Kidney (tissue), 14 donors: ENCODE measurements around the gene TRIM62. TPM values are rescaled to one million over a fixed set of nuclear protein-coding genes. Genes with fewer than 3 reads are reported as not detected.

Experiments
- DNase-seq, 5 donors: peaks; one replicate each; pipeline ENCODE4 v3.0.0-alpha.2; 2013 to 2020
- FAIRE-seq: peaks from 2 replicates; lab custom pipeline; 2012; peaks lifted over from hg19 to GRCh38; lab: Jason Lieb, UNC
- H3K27ac ChIP-seq, 2 donors: one replicate each; pipeline ENCODE4 v1.7.0; 2013; ENCODE audit warnings: low read depth in 2 of 2, low read length in 2 of 2, inconsistent platforms in 1 of 2
- H3K27me3 ChIP-seq: one replicate; pipeline ENCODE4 v1.7.1; 2013; ENCODE audit warnings: low read length, inconsistent platforms; ENCODE audit not compliant: control insufficient read depth, insufficient read depth
- H3K36me3 ChIP-seq, 3 donors: one replicate each; pipeline versions ENCODE4 v1.7.0 to v1.7.1; 2013; ENCODE audit warnings: low read length in 3 of 3, control low read depth in 1 of 3, inconsistent platforms in 1 of 3; ENCODE audit not compliant: insufficient read depth in 3 of 3, control insufficient read depth in 2 of 3
- H3K4me1 ChIP-seq, 3 donors: one replicate each; pipeline versions ENCODE4 v1.7.0 to v1.7.1; 2013; ENCODE audit warnings: low read length in 3 of 3, inconsistent platforms in 1 of 3, low read depth in 1 of 3; ENCODE audit not compliant: control insufficient read depth in 2 of 3, insufficient read depth in 2 of 3
- H3K4me3 ChIP-seq, 3 donors: one replicate each; pipeline versions ENCODE4 v1.7.0 to v1.8.1; 2013; ENCODE audit warnings: low read length in 3 of 3, control low read depth in 1 of 3, inconsistent platforms in 1 of 3
- H3K9ac ChIP-seq, 3 donors: one replicate each; pipeline versions ENCODE4 v1.7.0 to v1.7.1; 2013; ENCODE audit warnings: low read length in 3 of 3, control low read depth in 1 of 3, inconsistent platforms in 1 of 3
- H3K9me3 ChIP-seq, 3 donors: one replicate each; pipeline versions ENCODE4 v1.7.0 to v1.7.1; 2013; ENCODE audit warnings: low read length in 3 of 3, control low read depth in 1 of 3, inconsistent platforms in 1 of 3; ENCODE audit not compliant: control insufficient read depth in 2 of 3, insufficient read depth in 1 of 3
- CTCF ChIP-seq: IDR thresholded peaks from 3 replicates; pipeline ENCODE4 v1.5.1; 2012; ENCODE audit warnings: mild to moderate bottlenecking, moderate library complexity, borderline replicate concordance; ENCODE audit not compliant: insufficient read depth; ENCODE audit errors: extremely low read depth
- intact Hi-C: fragments of 100-400 bp; cut with DNase I; formaldehyde crosslinking; loops from one replicate; pipeline ENCODE4 v1.11.1; 2022
- polyA plus RNA-seq: library from polyadenylated mRNA; stranded (reverse); fragments of 350-450 nt; fragmentation: Illumina TruSeq; extraction: RNeasy Lipid Tissue Mini Kit (QIAGEN cat#74804); gene quantifications from one replicate; pipeline ENCODE4 v1.2.3, GENCODE V29; 2014; ENCODE audit warnings: low read depth, low replicate concordance; ENCODE audit not compliant: insufficient read depth
- total RNA-seq: library from RNA; stranded (reverse); fragmentation: NEBNext Ultra II Directional; extraction: Animal tissue kit (Norgen Biotek cat#: 25700); gene quantifications from one replicate; pipeline ENCODE4 v1.2.1, GENCODE V29; 2021
- donor health status: control.
- donor health status: control.
- donor health status: control.
- donor health status: control.
- donor health status: control.
- donor health status: DM: yes; HTN: yes; CAD: no.
- donor health status: Normal renal cell carcinoma (clear cell type).

TRIM62 gene
- total and polyA plus RNA-seq, 2 donors from 2014 or later = 3.2 to 6.2 TPM

- H3K36me3 ChIP-seq = no peaks in the 10 kb centered on the region
- H3K27ac ChIP-seq = no peak overlapping the region
- H3K4me3 ChIP-seq = no peak overlapping the region
- no peak for FAIRE-seq
- no peaks in the 10 kb centered on the region for H3K27me3 ChIP-seq
- no peaks in the 10 kb centered on the region for H3K4me1 ChIP-seq
- peak in 2 of 5 donors; percentile 15 to 54 for DNase-seq
- H3K9me3 ChIP-seq = no peaks in the 10 kb centered on the region
- intact Hi-C loops = loop anchor here (10.0 kb wide), 1 partner anchor 165 kb away; no protein-coding TSS in a partner anchor
- no peak overlapping the region for H3K9ac ChIP-seq
- TF ChIP-seq CTCF = no peak
These were observed 62.2 kb downstream of the TRIM62 start for GRCh38 chr1:33119532-33120217.

- FAIRE-seq (no peak), DNase-seq (no peak)
- intact Hi-C loops = no loop called here
These were observed 62.8 kb downstream of the TRIM62 start for GRCh38 chr1:33119050-33119449.

GRCh38 chr1:33118274-33118673 lies 63.6 kb downstream of the TRIM62 start:
- no peak overlapping the region for H3K4me3 ChIP-seq
- TF ChIP-seq CTCF = no peak
- no peaks in the 10 kb centered on the region for H3K4me1 ChIP-seq
- no peak overlapping the region for H3K27ac ChIP-seq
- H3K9me3 ChIP-seq = no peaks in the 10 kb centered on the region
- H3K9ac ChIP-seq = no peak overlapping the region
- intact Hi-C loops = no loop called here
- no peak for FAIRE-seq
- no peaks in the 10 kb centered on the region for H3K27me3 ChIP-seq
- no peaks in the 10 kb centered on the region for H3K36me3 ChIP-seq
- DNase-seq = no peak

More at GRCh38 chr1:33119050-33119449, 62.8 kb downstream of the TRIM62 start:
- H3K4me1 ChIP-seq = no peaks in the 10 kb centered on the region
- H3K9ac ChIP-seq = no peak overlapping the region
- H3K4me3 ChIP-seq = no peak overlapping the region
- no peaks in the 10 kb centered on the region for H3K36me3 ChIP-seq
- no peak for TF ChIP-seq CTCF
- no peak overlapping the region for H3K27ac ChIP-seq
- no peaks in the 10 kb centered on the region for H3K27me3 ChIP-seq
- no peaks in the 10 kb centered on the region for H3K9me3 ChIP-seq
